Neuron (in vitro differentiated cells): ENCODE data around the gene CSGALNACT2.

ENCODE experiments used
- H2AFZ ChIP-seq: one replicate; pipeline ENCODE4 v1.6.1; 2013; ENCODE audit warnings: low read depth, mild to moderate bottlenecking, inconsistent platforms, low read length, moderate library complexity
- H3K27me3 ChIP-seq: one replicate; pipeline ENCODE4 v1.6.1; 2013; ENCODE audit warnings: low read length; ENCODE audit not compliant: insufficient read depth
- H3K36me3 ChIP-seq: one replicate; pipeline ENCODE4 v1.6.1; 2013; ENCODE audit warnings: low read length; ENCODE audit not compliant: insufficient read depth
- H3K4me1 ChIP-seq: one replicate; pipeline ENCODE4 v1.6.1; 2013; ENCODE audit warnings: low read length; ENCODE audit not compliant: insufficient read depth
- H3K4me3 ChIP-seq: 2 replicates; pipeline ENCODE4 v1.5.1; 2013; ENCODE audit warnings: mild to moderate bottlenecking, low read length, moderate library complexity
- H3K9me3 ChIP-seq: one replicate; pipeline ENCODE4 v1.6.1; 2013; ENCODE audit warnings: low read length

Gene CSGALNACT2

DNA sequence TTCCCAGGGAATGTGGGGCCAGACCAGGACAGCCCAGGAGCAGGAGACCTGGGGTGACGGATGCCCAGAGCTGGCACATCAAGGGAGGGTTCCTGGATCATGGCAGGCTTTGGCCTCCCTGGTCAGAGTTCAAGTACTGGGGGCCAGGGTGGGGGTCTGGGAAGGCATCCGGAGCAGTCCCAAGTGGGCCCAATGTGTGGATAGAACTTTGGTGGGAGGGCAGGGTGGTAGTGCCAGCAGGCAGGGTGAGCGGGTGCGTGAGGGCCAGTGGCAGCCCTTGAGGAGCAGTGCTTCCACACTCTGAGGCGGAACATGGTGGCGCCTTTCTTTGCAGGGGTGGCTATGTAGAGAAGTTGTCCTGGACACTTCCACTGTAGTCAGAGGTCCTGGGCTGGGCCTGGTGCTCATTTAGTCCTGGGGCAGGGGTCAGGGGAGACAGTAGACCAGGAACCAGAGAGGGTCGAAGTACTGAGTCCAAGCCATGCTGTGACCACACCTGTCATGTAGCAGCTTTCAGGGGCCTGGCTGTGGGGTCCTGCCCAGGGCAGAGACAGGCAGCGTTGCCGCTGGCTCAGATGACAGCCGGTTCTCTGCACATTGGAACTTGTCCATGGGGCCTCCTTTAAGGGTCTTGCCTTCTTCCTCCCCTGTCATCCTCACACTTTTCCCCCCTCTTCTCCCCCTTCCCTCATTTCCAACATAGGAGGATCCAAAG, 22.2 kb upstream of the CSGALNACT2 start:
- H2AFZ ChIP-seq = no peak overlapping the region
- peaks cover 3% of the 10 kb centered on the region for H3K4me1 ChIP-seq
- peaks cover 9% of the 10 kb centered on the region for H3K27me3 ChIP-seq
- no peaks in the 10 kb centered on the region for H3K36me3 ChIP-seq
- no peak overlapping the region for H3K4me3 ChIP-seq
- H3K9me3 ChIP-seq = no peaks in the 10 kb centered on the region

DNA sequence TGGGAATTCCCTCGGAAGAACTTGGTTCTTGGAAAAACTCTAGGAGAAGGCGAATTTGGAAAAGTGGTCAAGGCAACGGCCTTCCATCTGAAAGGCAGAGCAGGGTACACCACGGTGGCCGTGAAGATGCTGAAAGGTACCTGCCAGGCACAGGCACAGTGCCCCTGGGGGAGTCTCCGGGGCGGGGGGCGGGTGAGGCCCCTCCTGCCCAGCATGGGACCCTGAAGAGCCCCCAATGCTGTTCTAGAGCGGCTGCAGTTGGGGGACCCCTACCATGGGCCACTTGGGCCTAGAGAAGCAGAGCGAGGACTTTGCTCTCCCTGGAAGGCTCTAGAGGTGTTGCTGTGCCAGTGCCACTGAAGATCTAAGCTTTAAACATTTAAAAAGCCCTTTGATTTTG, 21.6 kb upstream of the CSGALNACT2 start:
- H2AFZ ChIP-seq = no peak overlapping the region
- no peaks in the 10 kb centered on the region for H3K36me3 ChIP-seq
- peaks cover 5% of the 10 kb centered on the region for H3K4me1 ChIP-seq
- no peak overlapping the region for H3K4me3 ChIP-seq
- H3K27me3 ChIP-seq = peaks cover 9% of the 10 kb centered on the region
- no peaks in the 10 kb centered on the region for H3K9me3 ChIP-seq

DNA sequence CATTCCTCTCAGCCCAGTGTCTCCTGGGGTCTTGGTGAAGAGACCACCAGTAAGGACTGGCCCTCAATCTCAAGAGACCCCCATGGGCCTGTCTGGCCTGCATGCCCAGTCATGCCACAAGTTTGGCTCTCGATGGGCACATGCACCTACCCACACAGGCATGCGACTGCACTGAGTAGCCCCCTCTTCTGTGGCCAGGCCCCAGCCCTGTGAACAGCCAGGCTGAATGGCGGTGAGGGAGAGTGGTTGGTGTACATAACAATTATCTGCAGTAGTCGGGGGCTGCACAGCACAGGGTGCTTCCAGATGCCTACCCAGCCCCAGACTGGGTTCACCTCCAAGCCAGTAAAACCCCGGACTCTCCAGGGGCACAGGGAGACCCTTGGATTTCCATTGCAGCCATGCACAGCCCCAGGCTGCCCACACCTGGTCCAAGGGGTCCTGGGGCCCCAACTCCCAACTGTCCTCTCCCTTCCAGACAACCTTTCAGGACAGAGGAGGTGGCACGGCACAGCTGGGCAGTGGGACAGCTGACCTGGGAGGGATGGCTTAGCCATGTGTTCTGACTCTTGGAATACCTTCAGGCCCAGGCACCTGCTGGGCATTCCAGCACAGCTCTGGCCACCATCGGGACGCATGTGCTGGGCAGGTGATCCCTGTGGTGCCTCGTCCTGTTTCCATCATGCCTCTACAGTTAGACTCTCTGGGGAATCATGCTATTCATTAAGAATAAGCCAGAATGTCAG, 21.0 kb upstream of the CSGALNACT2 start:
- Histone ChIP-seq H3K27me3 (peaks cover 9% of the 10 kb centered on the region), H3K9me3 (no peaks in the 10 kb centered on the region), H3K4me1 (peaks cover 5% of the 10 kb centered on the region), H3K4me3 (no peak overlapping the region), H2AFZ (no peak overlapping the region), H3K36me3 (no peaks in the 10 kb centered on the region)

DNA sequence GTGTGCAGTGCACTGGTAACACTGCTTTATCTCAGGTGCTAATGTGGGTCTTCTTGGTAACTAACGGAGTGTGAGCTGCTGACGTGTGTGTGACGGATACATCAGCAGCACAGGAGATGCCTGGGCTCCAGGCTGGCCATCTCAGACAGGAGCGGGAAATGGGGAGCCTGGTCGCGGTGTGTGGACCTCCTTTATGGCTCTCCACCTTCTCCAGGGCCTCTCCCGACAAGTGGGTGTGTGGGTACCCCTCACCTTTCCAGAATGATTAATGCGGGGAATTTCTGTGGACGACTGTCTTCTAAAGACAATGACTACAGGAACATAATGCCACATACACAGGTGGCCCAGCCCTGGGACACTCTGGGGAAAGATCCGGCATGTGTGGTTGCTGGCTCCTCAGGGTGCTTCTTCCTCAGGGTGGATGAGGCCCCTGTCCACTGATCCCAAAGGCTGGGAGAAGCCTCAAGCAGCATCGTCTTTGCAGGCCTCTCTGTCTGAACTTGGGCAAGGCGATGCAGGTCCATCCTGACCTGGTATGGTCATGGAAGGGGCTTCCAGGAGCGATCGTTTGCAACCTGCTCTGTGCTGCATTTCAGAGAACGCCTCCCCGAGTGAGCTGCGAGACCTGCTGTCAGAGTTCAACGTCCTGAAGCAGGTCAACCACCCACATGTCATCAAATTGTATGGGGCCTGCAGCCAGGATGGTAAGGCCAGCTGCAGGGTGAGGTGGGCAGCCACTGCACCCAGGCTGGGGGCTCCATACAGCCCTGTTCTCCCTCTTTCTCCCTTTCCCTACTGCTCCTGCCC, 20.3 kb upstream of the CSGALNACT2 start:
- no peaks in the 10 kb centered on the region for H3K36me3 ChIP-seq
- H3K27me3 ChIP-seq = peaks cover 9% of the 10 kb centered on the region
- peaks cover 5% of the 10 kb centered on the region for H3K4me1 ChIP-seq
- H2AFZ ChIP-seq = no peak overlapping the region
- H3K9me3 ChIP-seq = no peaks in the 10 kb centered on the region
- no peak overlapping the region for H3K4me3 ChIP-seq

DNA sequence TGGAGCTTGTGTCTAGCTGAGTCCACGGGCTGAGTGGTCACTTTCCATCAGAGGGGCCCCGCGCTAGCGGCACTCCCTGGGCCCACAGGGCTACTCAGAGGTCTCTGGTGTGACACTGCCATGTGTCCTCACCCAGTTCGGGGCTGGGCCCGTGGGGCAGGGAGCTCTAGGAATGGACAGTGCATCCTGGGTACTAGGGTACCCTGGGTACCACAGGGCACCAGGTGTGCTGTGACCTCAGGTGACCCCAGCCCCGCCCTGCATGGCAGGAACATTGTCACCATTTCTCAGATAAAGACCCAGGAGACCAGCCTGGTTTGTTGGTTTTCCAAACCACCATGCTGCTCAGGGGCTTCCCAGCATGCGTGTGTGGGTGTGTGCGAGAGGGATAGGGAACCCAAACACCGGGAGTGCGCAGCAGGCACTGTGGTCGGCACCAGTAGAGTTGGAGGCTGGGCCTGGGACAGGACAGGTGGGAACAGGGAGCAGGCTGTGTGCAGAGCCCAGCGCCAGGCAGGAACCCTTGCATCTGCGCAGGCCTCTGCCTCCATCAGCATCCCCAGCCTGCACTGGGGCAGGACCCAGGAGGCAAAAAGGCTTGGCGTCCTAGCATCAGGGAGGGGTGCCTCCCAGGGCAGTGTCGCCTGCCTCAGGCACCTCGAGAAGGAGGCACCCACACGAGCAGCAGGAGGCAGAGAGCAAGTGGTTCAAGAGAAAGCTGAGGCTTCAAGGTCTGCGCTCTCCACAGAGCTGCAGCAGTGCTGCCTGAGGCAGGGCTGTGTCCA, 19.4 kb upstream of the CSGALNACT2 start:
- Histone ChIP-seq H3K4me3 (no peak overlapping the region), H3K36me3 (no peaks in the 10 kb centered on the region), H3K27me3 (peaks cover 9% of the 10 kb centered on the region), H2AFZ (no peak overlapping the region), H3K4me1 (peaks cover 5% of the 10 kb centered on the region), H3K9me3 (no peaks in the 10 kb centered on the region)

DNA sequence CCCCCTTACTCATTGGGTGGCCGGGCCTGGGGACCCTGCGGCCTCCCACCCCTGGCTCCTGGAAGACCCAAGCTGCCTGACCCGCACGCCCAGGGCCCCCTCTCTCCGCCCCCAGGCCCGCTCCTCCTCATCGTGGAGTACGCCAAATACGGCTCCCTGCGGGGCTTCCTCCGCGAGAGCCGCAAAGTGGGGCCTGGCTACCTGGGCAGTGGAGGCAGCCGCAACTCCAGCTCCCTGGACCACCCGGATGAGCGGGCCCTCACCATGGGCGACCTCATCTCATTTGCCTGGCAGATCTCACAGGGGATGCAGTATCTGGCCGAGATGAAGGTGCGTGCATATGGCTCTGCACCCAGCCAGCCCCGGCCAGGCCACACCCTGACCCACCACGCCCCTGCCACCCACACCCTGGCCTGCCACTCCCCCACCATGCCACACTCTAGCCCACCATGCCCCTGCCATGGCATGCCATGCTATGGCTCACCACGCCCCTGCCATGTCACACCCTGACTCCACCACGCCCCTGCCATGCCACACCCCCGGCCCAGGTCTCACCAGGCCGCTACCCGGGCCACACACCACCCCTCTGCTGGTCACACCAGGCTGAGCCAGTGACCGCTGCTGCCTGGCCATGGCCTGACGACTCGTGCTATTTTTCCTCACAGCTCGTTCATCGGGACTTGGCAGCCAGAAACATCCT, 18.7 kb upstream of the CSGALNACT2 start:
- Histone ChIP-seq H3K27me3 (peaks cover 9% of the 10 kb centered on the region), H2AFZ (no peak overlapping the region), H3K36me3 (no peaks in the 10 kb centered on the region), H3K4me3 (no peak overlapping the region), H3K4me1 (peaks cover 5% of the 10 kb centered on the region), H3K9me3 (no peaks in the 10 kb centered on the region)

DNA sequence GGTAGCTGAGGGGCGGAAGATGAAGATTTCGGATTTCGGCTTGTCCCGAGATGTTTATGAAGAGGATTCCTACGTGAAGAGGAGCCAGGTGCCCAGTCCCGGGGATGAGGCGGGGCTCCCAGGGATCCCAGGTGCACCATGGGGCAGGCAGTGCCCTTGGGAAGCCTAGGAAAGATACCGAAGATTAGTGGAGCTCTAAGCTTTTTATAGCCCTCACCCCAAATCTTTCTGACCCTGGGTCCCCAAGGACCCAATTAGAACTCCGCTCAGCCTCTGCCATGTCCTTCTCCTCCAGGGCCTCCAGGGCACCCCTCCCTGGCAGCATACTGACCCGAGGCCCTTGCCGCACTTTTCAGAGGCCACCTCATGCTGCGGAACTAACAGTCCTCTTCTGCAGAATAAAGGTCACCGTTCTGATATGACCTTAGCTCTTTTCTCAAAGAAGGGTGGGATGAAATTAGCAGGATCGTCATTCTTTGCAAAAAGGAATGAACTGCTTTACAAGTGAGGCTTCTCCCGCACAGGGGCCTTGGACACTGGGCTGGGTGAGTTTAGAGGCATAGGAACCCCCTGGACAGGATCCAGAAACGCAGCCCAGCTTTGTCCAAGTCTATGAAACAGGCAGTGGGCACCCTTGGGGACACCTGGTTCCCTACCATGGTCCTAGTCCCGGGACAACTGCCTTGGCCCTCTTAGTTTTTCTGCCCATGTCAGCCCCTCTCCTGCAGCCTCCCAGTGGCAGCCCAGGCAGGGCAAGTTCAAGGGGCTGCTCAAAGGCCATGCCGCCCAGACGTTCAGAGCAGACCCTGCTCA, 17.9 kb upstream of the CSGALNACT2 start:
- peaks cover 9% of the 10 kb centered on the region for H3K27me3 ChIP-seq
- no peaks in the 10 kb centered on the region for H3K9me3 ChIP-seq
- H3K4me3 ChIP-seq = no peak overlapping the region
- no peaks in the 10 kb centered on the region for H3K36me3 ChIP-seq
- no peak overlapping the region for H2AFZ ChIP-seq
- H3K4me1 ChIP-seq = peaks cover 5% of the 10 kb centered on the region

DNA sequence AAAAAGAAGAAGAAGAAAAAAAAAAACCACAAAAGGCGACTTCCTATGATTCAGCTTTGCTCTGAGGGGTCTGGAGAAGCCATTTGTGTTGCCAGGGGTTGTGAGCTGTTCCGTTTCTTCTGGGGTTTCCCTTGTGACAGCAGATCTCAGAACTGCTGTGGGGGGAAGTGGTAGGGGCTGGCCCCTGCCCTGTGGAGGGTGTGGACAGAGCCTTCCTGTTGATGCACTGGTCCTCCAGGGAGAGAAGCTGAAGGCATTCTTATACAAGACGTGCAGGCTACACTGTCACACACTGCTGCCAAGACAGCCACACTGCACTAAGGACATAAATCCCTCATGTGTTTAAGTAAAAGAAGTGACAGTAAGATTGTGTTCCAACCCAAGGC, 17.3 kb upstream of the CSGALNACT2 start:
- Histone ChIP-seq H3K9me3 (no peaks in the 10 kb centered on the region), H2AFZ (no peak overlapping the region), H3K27me3 (peaks cover 9% of the 10 kb centered on the region), H3K4me3 (no peak overlapping the region), H3K4me1 (peaks cover 5% of the 10 kb centered on the region), H3K36me3 (no peaks in the 10 kb centered on the region)

DNA sequence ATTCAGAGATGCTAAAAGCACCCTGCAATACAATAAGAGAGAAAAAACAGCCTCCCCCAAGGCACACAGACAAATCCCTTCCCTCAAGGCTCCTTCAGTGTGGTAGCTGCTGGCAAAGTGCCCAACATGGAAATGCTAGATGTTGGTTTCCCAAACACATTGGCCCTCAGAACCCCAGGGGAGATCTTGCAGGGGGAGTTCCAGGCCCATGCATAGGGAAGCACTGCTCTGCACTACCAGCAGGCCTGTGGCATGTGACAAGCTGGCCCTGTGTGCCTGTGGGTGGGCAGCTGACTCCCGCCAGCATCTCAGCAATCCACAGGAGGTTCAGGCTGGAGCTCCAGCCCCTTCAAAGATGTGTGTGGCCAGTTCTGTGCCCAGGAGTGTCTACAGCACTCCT, 16.8 kb upstream of the CSGALNACT2 start:
- Histone ChIP-seq H3K36me3 (no peaks in the 10 kb centered on the region), H2AFZ (no peak overlapping the region)

DNA sequence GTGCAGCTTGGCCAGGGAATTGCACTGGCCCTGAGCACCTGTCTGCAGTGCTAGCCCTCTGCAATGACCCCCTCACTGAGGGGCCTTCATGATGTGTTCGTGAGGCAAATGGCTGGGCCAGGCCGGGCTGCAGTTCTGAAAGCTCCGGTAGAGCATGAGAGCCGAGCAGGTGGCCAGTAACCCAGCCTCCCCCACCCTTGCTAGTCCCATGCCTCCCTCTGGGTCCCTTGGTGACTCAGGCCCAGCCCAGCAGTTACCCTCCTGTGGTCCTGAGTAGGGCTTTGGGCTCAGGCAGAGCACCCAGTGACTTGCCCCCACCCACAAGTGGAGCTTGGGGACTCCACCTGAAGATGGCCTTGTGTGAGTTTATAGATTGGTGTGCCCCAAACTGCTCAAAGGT, 16.1 kb upstream of the CSGALNACT2 start:
- peaks cover 5% of the 10 kb centered on the region for H3K4me1 ChIP-seq
- no peak overlapping the region for H3K4me3 ChIP-seq
- peaks cover 7% of the 10 kb centered on the region for H3K27me3 ChIP-seq
- no peaks in the 10 kb centered on the region for H3K9me3 ChIP-seq
- H2AFZ ChIP-seq = no peak overlapping the region
- H3K36me3 ChIP-seq = no peaks in the 10 kb centered on the region

More for the DNA sequence above, 16.8 kb upstream of the CSGALNACT2 start:
- Histone ChIP-seq H3K9me3 (no peaks in the 10 kb centered on the region), H3K4me1 (peaks cover 5% of the 10 kb centered on the region), H3K27me3 (peaks cover 9% of the 10 kb centered on the region), H3K4me3 (no peak overlapping the region)

DNA sequence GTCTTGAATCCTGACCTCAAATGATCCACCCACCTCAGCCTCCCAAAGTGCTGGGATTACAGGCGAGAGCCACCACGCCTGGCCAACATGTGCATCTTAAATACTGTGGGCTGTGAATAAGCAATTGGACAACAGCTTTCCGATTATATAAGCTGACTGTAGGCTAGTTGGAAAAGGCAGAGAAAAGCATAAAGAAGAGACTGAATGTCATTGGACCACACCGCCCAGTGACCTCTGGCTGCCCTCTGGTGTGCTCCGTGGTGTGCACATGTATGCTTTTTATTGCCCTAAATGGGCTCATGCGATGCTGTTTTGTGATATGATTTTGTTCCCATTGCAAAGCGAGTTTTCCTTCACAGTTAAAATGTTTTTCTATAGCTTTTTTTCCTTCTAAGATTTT, 15.4 kb upstream of the CSGALNACT2 start:
- no peaks in the 10 kb centered on the region for H3K36me3 ChIP-seq
- H2AFZ ChIP-seq = no peak overlapping the region
- H3K4me3 ChIP-seq = no peak overlapping the region
- H3K9me3 ChIP-seq = no peaks in the 10 kb centered on the region
- H3K4me1 ChIP-seq = peaks cover 5% of the 10 kb centered on the region
- no peaks in the 10 kb centered on the region for H3K27me3 ChIP-seq
